Hepatocyte (in vitro differentiated cells): ENCODE results near the gene ASIC2. TPM values are rescaled to one million over a fixed set of nuclear protein-coding genes. Genes with fewer than 3 reads are reported as not detected.
"Not testable (repeated sequence)": the region's sequence is repeated elsewhere in the genome, so short reads cannot be mapped to it uniquely, and the experiment has no call there.

ENCODE experiments used
- DNase-seq: peaks from one replicate; pipeline ENCODE4 v3.0.0-alpha.2; 2016; ENCODE audit warnings: low spot score
- H2AFZ ChIP-seq: fragments of 200-600 bp; sonication (generic); 2 replicates; pipeline ENCODE4 v1.6.0; 2016; ENCODE audit warnings: antibody characterized with exemption, mild to moderate bottlenecking
- H3K27ac ChIP-seq: fragments of 200-600 bp; sonication (generic); 2 replicates; pipeline ENCODE4 v1.5.1; 2016; ENCODE audit warnings: mild to moderate bottlenecking
- H3K27me3 ChIP-seq: fragments of 200-600 bp; sonication (generic); 2 replicates; pipeline ENCODE4 v1.6.1; 2016
- H3K36me3 ChIP-seq: fragments of 200-600 bp; sonication (generic); replicated peaks from 2 replicates; pipeline ENCODE4 v1.5.1; 2016; ENCODE audit warnings: low read depth; ENCODE audit not compliant: insufficient read depth
- H3K4me1 ChIP-seq: fragments of 200-600 bp; sonication (generic); 2 replicates; pipeline ENCODE4 v1.5.1; 2016; ENCODE audit warnings: mild to moderate bottlenecking, moderate library complexity; ENCODE audit not compliant: insufficient read depth
- H3K4me2 ChIP-seq: fragments of 200-600 bp; sonication (generic); 2 replicates; pipeline ENCODE4 v1.6.0; 2016
- H3K4me3 ChIP-seq: fragments of 200-600 bp; sonication (generic); 2 replicates; pipeline ENCODE4 v1.5.1; 2016; ENCODE audit warnings: mild to moderate bottlenecking
- H3K79me2 ChIP-seq: fragments of 200-600 bp; sonication (generic); 2 replicates; pipeline ENCODE4 v1.6.0; 2017; ENCODE audit warnings: mild to moderate bottlenecking
- H3K9me2 ChIP-seq: fragments of 200-600 bp; sonication (generic); replicated peaks from 2 replicates; pipeline ENCODE4 v1.6.0; 2017; ENCODE audit warnings: mild to moderate bottlenecking; ENCODE audit not compliant: insufficient read depth
- H3K9me3 ChIP-seq: fragments of 200-600 bp; sonication (generic); 2 replicates; pipeline ENCODE4 v1.5.1; 2016; ENCODE audit warnings: low read depth, mild to moderate bottlenecking
- H4K20me1 ChIP-seq: fragments of 200-600 bp; sonication (generic); 2 replicates; pipeline ENCODE4 v1.6.0; 2016; ENCODE audit warnings: mild to moderate bottlenecking; ENCODE audit not compliant: insufficient read depth, poor library complexity, severe bottlenecking
- CTCF ChIP-seq: fragments of 200-600 bp; sonication (generic); IDR thresholded peaks from 2 replicates; pipeline ENCODE4 v1.5.1; 2016; ENCODE audit warnings: antibody characterized with exemption, mild to moderate bottlenecking; ENCODE audit not compliant: poor library complexity
- EZH2 ChIP-seq: fragments of 200-600 bp; sonication (generic); IDR thresholded peaks from 2 replicates; pipeline ENCODE4 v1.6.1; 2016; ENCODE audit warnings: antibody characterized with exemption, mild to moderate bottlenecking, borderline replicate concordance
- EZH2phosphoT487 ChIP-seq: fragments of 200-600 bp; sonication (generic); IDR thresholded peaks from one replicate; pipeline ENCODE4 v1.6.1; 2018; ENCODE audit warnings: antibody characterized with exemption, mild to moderate bottlenecking, low read depth, moderate library complexity; ENCODE audit not compliant: unreplicated experiment, severe bottlenecking
- WGBS: methylation state at CpG from one replicate; pipeline ENCODE4 v1.1.6; 2016; ENCODE audit warnings: low lambda C conversion rate; ENCODE audit errors: missing lambda C conversion rate; 5-methylcytosine and 5-hydroxymethylcytosine counted together
- polyA plus RNA-seq: library from polyadenylated mRNA; unstranded; fragments of >200 nt; fragmentation: Nextera tagmentation; extraction: Ambion mirVana; gene quantifications from 2 replicates; pipeline ENCODE4 v1.2.1, GENCODE V29; 2016
- total RNA-seq: library from RNA; depleted of rRNA; stranded (reverse); fragments of >200 nt; gene quantifications from 2 replicates; pipeline ENCODE4 v1.2.3, GENCODE V29; 2014

ASIC2 gene
- total and polyA plus RNA-seq, 2 experiments from 2014 or later = 2.3 to 3.3 TPM

- DNase-seq = no peak
- H3K27me3 ChIP-seq = no peaks in the 10 kb centered on the region
- no peaks in the 10 kb centered on the region for H3K79me2 ChIP-seq
- no peaks in the 10 kb centered on the region for H3K9me3 ChIP-seq
- no peak overlapping the region for H3K27ac ChIP-seq
- H3K36me3 ChIP-seq = no peaks in the 10 kb centered on the region
- H3K9me2 ChIP-seq = no peaks in the 10 kb centered on the region
- TF ChIP-seq EZH2 = no peak
- no peak overlapping the region for H2AFZ ChIP-seq
- no peak overlapping the region for H3K4me3 ChIP-seq
- no peaks in the 10 kb centered on the region for H3K4me1 ChIP-seq
- H4K20me1 ChIP-seq = no peaks in the 10 kb centered on the region
- no peak overlapping the region for H3K4me2 ChIP-seq
- WGBS = 69% methylated on average over 3 of the region's 3 CpGs
Measured at GRCh38 chr17:32970281-32970680, 322.8 kb downstream of the ASIC2 start.

GRCh38 chr17:32969231-32969630 is 323.9 kb downstream of the ASIC2 start:
- H3K9me3 ChIP-seq, DNase-seq, H2AFZ ChIP-seq, H4K20me1 ChIP-seq, H3K4me1 ChIP-seq, H3K27ac ChIP-seq, H3K4me3 ChIP-seq, H3K27me3 ChIP-seq, H3K36me3 ChIP-seq, H3K79me2 ChIP-seq, H3K9me2 ChIP-seq, H3K4me2 ChIP-seq: not testable (repeated sequence)
- 87% methylated on average over 4 of the region's 4 CpGs for WGBS

GRCh38 chr17:32964541-32964940 is 328.6 kb downstream of the ASIC2 start:
- TF ChIP-seq EZH2 (no peak), CTCF (no peak), EZH2phosphoT487 (no peak)
- H3K27ac ChIP-seq = no peak overlapping the region

More at GRCh38 chr17:32964541-32964940, 328.6 kb downstream of the ASIC2 start:
- no peak for DNase-seq
- Histone ChIP-seq H3K9me2 (no peaks in the 10 kb centered on the region), H3K4me3 (no peak overlapping the region), H3K4me1 (peaks cover 25% of the 10 kb centered on the region), H3K27me3 (no peaks in the 10 kb centered on the region), H3K36me3 (no peaks in the 10 kb centered on the region), H4K20me1 (no peaks in the 10 kb centered on the region), H3K4me2 (no peak overlapping the region), H2AFZ (no peak overlapping the region), H3K79me2 (no peaks in the 10 kb centered on the region), H3K9me3 (no peaks in the 10 kb centered on the region)
- 89% methylated on average over 11 of the region's 11 CpGs for whole genome bisulfite sequencing
